ENCODE results near the gene SLC2A4.
A peak's percentile ranks its signal among the peaks of the same experiment; 100 is the strongest.
"Not testable (repeated sequence)": the region's sequence is repeated elsewhere in the genome, so short reads cannot be mapped to it uniquely, and the experiment has no call there.

Gene SLC2A4

DNA sequence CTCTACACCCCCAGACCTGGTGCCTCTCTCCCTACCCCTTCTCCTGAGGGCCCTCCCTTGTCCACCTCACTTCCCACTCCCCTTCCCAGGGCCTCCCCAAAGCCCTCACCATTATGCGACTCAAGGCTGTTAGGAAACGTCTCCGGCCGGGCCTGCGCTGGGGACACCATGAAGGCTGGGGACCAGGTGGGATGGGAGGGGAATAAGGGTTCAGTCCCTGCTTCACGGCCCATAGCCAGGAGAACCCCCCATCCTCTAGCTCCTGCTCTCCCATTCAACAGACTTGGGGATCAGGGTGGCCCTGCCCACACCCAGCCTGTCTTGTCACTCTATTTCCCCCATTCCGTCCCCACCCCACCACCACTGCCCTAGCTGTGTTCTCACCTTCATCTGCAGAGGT lies 45.5 kb downstream of the SLC2A4 start:
- no peak for DNase-seq

DNA sequence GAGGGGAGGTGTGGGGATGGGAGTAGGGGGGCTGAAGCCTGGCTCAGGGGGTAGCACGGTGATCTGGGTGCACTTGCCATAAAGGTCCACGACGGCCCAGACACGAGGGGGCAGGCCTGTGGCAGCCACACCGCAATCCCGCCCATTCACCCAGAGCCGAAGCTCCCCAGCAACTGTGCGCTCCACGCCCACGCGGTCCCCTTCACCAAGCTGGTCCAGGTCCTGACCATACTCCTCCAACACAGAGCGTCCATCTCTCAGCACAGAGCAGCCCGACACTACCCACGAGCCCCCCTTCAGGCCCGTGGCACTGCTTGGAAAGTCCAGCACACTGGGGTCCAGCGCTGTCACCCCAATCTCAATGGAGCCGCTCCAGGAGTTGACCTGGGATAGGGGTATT lies 46.0 kb downstream of the SLC2A4 start:
- no peak for DNase-seq

DNA sequence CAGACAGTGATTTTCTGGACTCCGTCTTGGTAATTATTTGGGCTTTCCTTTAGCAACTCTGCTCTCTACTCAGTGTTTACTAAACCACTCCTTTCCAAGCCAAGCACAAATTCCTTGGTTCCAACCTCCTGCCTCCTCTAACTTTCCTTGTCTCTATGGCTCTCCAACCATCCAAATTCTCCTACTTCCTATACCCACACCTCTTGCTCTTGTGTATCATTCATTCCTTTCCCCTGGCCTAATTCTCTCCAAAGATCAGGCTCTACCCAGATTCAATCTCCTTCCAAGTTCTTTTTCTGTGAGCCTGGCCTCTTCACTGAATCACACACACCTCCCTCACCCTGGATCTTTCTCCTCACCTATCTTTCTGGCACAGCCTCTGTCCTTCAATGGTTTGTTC lies 46.5 kb downstream of the SLC2A4 start:
- no peak for DNase-seq

DNA sequence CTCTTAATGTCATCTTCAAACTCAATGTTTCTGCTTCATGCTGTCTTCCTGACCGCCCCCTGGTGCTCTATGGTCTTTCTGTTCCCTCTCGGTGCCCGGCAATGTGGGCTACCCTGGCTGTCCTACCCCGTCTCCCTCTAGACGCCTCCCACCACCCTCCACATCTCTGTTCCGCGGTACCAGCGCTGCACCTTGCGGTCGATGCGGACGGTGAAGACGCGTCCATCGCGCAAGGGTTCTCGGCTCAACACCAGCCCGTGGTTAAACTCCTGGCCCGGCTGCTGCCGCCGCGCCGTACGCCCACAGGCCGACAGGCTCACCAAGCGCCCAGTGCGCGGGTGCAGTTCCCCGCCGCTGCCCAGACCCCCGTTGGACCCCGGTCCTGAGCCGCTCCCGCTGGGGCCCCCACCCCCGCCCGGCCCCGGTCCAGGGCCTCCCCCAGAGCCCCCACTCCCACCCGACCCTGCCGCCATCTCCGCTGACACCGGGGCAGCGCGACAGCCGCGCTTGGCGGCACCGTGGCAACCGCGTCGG lies 47.4 kb downstream of the SLC2A4 start, which contains the start of gene NEURL4:
Gene NEURL4, minus strand, starts transcription at position 496 of the 534 bp plus-strand sequence. Its CDS starts 23 bp downstream, at position 473.
- no peak for DNase-seq

DNA sequence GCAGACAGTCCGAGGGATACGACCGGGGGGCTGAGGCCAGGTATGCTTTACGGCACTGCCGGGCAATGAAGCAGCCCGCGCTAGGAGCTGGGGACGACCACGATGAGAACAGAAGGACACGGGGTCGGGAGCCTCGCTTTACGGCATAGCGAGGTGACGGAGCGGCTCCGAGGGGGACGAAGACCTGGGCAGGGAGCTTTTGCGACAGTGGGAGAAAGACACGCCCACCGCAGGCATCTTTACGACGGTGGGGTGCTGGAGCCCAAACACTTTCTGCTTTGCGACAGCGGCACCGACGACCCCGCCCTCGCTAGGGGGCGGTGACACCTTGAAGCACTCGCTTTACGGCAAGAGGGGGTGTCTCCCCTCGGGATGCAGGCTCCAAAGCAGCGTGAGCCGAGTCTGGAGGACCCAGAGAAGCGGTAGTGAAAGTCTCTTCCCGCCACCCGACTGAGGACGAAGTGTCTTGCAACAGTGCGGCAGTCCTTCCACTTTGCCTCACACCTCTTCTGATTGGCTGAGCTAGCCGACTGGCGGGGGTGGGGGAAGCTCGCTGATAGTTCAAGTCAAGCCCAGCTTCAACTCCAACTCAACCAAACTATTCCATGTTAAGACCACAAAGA lies 48.0 kb downstream of the SLC2A4 start:
- peak; percentile 100 for DNase-seq

DNA sequence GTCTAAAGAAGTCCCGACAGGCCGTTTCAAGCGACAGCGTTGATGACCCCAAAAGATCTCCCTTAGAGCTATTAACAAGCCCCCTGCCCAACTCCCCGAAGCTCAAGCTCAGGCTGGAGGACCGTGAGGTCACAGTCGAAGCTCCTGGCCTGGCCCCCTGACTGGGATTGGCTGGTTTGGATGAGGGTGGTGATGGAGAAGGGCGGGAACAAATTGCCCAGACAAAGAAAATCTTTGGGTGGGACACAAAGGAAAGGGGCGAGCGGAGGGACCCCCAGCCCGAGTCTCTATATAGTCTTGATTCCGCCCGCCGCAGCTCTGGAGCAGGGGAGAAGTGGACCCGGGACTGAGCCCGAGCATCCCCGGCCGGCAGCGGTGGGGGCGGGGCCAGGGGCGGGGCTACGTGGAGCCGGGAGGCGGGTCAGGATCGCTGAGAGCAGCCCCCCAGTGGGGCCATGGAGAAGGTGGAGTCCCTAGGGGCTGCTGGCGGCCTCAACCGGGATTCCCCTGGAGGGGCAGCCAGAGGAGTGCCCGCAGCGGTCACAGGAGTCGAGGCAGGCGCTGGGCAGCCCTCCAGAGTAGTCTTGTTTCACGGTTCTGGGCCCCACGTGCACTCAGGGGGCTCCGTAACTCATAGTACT lies 48.6 kb downstream of the SLC2A4 start:
- peak; percentile 94 for DNase-seq

DNA sequence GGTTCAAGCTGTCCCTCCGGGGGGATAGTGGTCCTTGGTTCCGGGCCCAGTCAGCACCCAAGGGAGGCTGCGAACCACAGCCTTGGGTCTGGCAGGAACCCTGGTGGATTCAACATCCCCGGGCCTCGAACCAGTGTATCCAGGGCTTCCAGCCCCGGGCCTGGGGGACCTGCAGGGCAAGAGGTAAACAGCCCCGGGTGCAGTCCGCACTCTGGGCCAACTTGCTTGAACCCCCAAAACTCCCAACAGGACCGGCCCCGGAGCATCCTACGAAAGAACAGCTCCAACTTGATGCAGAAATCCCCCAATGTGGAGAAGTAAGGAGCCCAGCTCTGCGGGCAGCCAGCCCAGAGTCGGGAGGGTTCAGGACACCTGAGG lies 49.1 kb downstream of the SLC2A4 start:
- DNase-seq = no peak

DNA sequence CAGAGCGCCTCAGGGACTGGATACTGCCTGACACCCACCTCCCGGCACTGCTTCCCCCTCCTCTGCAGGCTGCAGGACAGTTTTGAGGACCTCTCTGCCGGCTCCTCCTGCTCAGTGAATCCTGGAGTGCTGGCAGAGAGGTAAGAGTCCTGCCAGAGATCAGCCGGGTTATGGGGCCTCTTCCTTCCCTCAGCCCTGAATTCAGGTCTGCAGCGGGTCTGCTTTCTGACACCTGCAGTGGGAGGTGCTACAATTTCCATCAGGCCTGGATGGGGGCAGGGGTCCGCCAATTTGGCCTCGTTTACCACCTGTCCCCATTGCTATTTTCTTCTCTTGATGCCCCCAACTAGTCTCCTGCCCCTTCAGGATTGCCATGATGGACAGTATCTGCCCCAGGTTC lies 50.6 kb downstream of the SLC2A4 start:
- DNase-seq = no peak

DNA sequence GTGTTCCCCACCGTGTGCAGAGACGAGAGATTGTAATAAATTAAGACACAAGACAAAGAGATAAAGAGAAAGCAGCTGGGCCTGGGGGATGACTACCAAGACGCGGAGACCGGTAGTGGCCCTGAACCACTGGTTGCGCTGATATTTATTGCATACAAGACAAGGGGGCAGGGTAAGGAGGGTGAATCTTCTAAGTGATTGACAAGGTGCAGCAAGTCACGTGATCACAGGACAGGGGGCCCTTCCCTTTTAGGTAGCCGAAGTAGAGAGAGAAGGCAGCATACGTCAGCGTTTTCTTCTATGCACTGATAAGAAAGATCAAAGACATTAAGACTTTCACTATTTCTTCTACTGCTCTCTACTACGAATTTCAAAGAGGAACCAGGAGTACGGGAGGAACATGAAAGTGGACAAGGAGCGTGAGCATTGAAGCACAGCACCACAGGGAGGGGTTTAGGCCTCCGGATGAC lies 51.1 kb downstream of the SLC2A4 start:
- not testable (repeated sequence) for DNase-seq

DNA sequence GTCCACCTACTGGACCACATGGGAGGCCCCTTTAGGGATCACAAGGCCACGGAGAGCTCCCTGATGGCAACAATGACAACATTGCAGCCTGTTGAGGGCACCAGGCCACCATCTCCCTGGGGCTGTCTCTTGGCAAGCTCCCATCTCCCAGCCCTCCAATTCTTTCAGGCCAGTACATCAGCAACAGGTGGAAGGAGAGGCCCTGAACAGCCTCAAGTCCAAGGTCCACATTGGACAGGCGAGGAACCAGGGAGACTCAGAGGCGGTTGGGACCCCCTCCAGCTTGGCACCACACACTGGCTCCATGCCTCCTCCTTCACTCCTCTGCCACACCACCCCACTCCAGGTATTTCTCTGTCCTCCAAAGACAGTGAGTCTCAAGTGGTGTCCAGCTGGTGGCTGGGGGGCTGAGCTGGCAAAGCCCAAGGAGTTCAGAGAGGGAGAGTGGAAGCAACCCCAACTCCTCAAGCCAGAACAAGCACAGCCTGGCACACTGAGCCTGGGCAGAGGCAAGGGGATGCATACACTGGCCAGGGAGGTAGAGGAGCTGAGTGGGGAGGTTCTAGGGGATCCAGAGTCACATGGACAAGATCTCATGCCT lies 53.5 kb downstream of the SLC2A4 start:
- DNase-seq = no peak

DNA sequence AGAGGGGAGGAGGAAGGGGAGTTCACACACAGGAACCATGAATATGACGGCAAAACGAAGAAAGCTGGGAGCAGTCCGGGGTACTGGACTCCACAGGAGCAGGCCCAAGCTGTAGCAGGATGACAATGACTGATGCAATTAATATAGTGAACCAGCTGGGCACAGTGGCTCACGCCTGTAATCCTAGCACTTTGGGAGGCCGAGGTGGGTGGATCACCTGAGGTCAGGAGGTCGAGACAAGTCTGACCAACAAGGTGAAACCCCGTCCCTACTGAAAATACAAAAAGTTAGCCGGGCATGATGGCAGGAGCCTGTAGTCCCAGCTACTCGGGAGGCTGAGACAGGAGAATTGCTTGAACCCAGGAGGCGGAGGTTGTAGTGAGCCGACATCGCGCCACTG lies 54.2 kb downstream of the SLC2A4 start:
- DNase-seq = not testable (repeated sequence)

DNA sequence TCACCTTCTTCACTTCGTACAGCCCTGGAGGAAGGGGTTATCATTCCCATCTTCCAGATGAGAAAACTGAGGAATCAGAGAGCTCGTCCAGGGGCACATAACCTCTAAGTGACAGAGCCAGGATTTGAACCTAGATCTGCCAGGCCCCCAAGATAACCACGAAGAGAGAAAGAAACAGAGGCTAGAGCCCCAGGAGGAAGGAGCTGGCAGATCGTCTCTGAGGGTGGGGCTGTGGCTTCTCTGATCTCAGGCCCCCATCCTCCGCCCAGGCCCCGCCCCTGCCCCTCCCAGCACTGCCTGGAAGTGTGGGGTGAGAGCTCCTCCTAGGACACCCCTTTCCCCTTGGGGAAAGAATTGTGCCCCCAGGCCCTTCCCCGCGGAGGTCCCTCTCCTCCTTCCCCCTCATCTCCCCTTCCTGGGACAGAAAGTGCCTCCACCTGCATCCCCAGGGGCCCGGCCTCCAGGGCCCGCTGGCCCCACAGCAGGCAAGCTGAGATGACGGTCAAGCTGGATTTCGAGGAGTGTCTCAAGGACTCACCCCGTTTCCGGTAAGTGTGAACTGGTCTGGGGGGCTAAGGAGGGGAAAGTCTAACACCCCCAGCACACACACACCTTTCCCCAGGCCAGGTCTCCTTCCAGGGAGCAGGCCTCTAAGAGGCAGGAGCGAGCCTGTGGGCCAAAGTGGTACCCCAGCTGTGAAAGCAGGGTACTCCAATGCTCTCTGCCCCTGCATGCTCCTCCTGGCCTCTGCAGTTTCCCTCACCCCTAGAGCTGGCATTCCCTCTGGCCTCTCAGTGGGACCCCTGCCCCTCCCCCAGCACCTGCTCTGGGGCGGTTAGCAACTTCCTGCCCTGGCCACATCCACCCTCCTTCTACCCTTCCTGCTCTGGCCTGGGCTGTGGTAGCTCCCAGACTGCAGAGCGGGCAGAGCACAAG lies 55.0 kb downstream of the SLC2A4 start, which contains the start of gene ACAP1:
Gene ACAP1, plus strand, starts transcription at position 290 of the 936 bp plus-strand sequence. Its CDS starts 206 bp downstream, at position 496.
- DNase-seq = no peak

DNA sequence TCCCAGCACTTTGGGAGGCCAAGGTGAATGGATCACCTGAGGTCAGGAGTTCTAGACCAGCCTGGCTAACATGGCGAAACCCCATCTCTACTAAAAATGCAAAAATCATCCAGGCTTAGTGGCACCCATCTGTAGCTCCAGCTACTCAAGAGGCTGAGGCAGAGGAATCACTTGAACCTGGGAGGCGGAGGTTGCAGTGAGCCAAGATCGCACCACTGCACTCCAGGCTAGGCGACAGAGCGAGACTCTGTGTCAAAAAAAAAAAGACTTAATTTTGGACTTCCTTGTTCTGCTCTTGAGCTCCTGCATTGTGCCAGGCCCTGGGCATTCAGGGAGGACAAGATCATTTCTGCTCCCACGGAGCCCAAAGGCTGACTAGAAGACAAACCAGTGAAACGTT lies 56.1 kb downstream of the SLC2A4 start:
- not testable (repeated sequence) for DNase-seq

Data from NCI-H82 (cell line).